Rectal smooth muscle tissue (tissue), 1 donor: ENCODE measurements around the gene MYRIP.

Experiments used
- H3K27ac ChIP-seq: one replicate; pipeline ENCODE4 v1.7.0; 2013; ENCODE audit warnings: low read depth, low read length, inconsistent platforms
- H3K27me3 ChIP-seq: one replicate; pipeline ENCODE4 v1.7.0; 2013; ENCODE audit warnings: low read length; ENCODE audit not compliant: control insufficient read depth, insufficient read depth
- H3K36me3 ChIP-seq: one replicate; pipeline ENCODE4 v1.7.0; 2013; ENCODE audit warnings: low read length; ENCODE audit not compliant: control insufficient read depth, insufficient read depth
- H3K4me1 ChIP-seq: one replicate; pipeline ENCODE4 v1.7.0; 2013; ENCODE audit warnings: low read length; ENCODE audit not compliant: control insufficient read depth, insufficient read depth
- H3K4me3 ChIP-seq: one replicate; pipeline ENCODE4 v1.7.0; 2013; ENCODE audit warnings: low read length
- H3K9ac ChIP-seq: one replicate; pipeline ENCODE4 v1.7.0; 2013; ENCODE audit warnings: low read length

MYRIP gene

DNA sequence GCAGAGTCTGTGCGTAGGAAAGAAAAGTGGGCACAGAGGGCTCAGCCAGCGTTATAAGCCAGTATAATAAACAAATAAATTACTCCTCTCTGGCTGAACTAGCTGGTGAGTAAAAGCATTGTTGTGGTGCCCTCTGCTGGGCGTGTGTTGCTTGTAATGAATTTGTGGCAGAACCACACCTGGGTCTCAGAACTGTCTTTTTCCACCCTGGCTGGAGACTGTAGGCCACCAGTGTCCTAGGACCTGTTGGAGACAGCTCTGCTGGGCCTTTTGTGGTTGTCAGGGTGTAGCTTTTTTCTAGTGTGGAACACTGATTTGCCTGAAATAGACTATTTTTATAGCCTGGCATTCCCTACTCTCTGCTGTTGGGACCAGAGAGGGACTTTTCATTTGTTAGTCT is 369.6 kb downstream of the MYRIP start:
- no peaks in the 10 kb centered on the region for H3K27me3 ChIP-seq
- no peak overlapping the region for H3K4me3 ChIP-seq
- H3K4me1 ChIP-seq = no peaks in the 10 kb centered on the region
- H3K36me3 ChIP-seq = no peaks in the 10 kb centered on the region
- H3K27ac ChIP-seq = no peak overlapping the region
- no peak overlapping the region for H3K9ac ChIP-seq

DNA sequence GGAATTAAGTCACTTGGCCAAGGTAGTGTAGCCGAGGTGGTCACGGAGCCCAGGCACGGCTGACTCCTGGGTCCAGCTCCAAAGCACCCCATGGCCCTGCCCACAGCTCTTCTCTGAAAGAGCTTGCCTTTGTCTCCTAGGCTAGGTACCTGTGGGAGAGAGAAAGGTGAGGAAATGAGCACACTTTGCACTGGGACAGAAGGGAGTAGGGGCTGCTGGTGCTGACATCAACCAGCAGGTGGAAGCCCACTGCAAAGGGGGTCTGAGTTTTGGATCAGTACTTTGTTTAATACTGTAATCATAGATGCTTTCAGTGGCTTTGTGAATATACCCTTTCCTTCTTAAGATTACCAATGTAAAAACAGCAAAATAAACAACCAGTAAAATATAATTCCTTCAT is 371.8 kb downstream of the MYRIP start:
- Histone ChIP-seq H3K9ac (no peak overlapping the region), H3K27ac (no peak overlapping the region), H3K27me3 (no peaks in the 10 kb centered on the region), H3K36me3 (no peaks in the 10 kb centered on the region), H3K4me3 (no peak overlapping the region), H3K4me1 (no peaks in the 10 kb centered on the region)

DNA sequence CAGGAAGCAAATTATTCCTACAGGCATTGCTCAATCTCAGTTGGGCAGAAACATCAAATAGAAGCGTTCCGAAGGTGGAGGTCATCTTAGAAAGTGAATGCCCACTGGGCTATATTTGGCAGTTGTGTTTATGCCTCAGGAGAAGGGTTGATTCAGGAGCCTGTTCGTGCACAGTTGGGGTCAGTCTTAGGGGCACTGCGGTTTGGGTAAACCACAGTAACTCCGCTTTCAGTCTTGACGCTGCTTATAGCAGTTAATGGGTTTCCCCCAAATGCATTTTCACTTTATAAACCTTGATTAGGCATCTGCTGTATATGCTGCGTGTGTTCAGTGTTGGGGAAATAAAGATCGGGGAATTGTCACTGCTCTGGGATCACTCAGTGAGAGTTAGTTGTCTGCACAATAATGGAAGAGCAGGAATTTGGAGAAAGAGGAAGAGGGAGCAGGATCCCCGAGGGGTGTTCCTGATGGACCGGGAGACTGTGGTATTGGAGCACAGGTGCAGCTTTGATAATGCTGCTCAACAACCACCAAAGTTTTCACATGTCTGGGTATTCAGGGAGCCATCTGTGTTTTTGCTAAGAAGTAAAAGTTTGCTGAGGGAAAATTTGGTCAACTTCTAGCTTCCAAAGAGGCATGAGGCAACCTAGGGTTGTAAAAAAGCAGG is 375.8 kb downstream of the MYRIP start:
- Histone ChIP-seq H3K4me1 (no peaks in the 10 kb centered on the region), H3K4me3 (no peak overlapping the region), H3K36me3 (no peaks in the 10 kb centered on the region), H3K27me3 (no peaks in the 10 kb centered on the region), H3K27ac (no peak overlapping the region), H3K9ac (no peak overlapping the region)

DNA sequence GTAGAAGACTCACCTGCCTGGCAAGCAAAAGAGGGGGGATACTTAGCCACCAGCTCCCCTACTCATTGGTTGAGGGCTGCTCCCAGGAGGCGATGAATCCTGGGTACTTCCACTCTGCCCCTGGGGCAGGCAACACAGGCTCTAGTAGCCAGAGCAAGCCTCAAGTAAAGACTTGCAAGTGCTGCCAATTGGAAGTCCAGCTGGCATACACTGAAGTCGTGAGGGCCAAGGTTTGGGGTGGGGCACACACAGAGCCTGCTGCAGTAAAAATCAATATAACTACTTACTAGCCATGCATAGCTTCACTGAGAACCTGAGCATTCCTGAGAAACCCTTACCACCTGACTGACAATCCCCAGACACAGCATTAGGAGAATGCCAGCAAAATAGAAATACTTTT is 377.1 kb downstream of the MYRIP start:
- Histone ChIP-seq H3K27ac (no peak overlapping the region), H3K27me3 (no peaks in the 10 kb centered on the region), H3K36me3 (no peaks in the 10 kb centered on the region), H3K4me3 (no peak overlapping the region), H3K9ac (no peak overlapping the region), H3K4me1 (no peaks in the 10 kb centered on the region)

DNA sequence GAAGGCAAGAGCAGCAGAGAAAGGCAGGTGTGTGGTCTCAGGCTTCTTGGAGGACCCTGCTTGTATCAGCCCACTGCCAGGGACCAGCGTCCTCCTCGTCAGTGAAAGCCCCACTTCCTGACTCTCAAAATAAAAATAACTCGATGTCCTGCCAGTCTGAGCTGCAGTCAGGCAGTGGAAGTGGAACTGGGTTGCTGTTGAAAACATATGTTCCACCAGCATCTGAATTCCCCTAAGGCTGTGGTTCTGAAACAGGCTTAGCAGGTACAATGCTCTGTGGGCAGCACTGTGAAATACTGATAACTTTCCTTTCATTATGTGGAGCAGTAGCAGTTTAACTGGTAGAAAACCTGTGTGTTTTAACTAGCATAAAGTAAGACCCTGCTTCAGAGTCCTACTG is 378.5 kb downstream of the MYRIP start:
- Histone ChIP-seq H3K9ac (no peak overlapping the region), H3K27me3 (no peaks in the 10 kb centered on the region), H3K4me3 (no peak overlapping the region), H3K27ac (no peak overlapping the region), H3K36me3 (no peaks in the 10 kb centered on the region), H3K4me1 (no peaks in the 10 kb centered on the region)

DNA sequence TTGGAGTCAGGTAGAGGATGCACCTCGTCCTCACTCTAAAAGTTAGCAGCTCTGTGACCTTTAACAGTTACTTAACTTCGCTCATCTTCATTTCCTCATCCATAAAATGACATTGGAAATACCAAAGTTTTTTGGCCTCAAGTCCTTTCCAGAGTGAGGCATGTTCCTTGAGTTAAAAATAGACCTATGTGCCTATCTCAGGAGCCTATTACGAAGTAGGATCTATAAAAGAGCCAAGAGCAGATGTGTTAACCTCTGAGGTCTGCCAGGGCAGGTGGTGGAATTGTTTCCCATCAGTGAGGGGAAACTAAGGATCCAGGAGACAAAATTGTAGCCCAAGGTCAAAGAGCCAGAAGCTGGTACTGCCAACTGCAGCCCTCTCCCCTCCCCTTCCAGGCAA is 379.7 kb downstream of the MYRIP start:
- Histone ChIP-seq H3K27ac (no peak overlapping the region), H3K9ac (no peak overlapping the region), H3K4me3 (no peak overlapping the region), H3K36me3 (no peaks in the 10 kb centered on the region), H3K4me1 (no peaks in the 10 kb centered on the region), H3K27me3 (no peaks in the 10 kb centered on the region)

DNA sequence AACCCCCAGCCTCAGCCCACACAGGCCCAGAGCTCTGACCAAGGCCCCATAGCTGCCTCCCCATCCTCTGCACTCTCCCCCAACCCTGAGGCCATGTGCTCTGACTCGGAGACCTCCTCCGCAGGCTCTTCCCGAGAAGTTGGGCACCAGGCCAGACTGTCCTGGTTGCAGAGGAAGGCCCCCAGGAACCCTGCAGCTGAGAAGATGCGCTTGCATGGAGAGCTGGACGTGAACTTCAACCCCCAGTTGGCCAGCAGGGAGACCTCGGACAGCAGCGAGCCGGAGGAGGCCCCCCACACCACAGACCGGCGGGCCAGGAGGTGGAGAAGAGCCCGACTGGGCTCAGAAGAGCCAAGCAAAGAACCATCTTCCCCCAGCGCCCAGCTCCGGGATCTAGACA is 380.6 kb downstream of the MYRIP start:
- no peaks in the 10 kb centered on the region for H3K4me1 ChIP-seq
- no peaks in the 10 kb centered on the region for H3K36me3 ChIP-seq
- H3K27me3 ChIP-seq = no peaks in the 10 kb centered on the region
- no peak overlapping the region for H3K27ac ChIP-seq
- H3K9ac ChIP-seq = no peak overlapping the region
- no peak overlapping the region for H3K4me3 ChIP-seq

DNA sequence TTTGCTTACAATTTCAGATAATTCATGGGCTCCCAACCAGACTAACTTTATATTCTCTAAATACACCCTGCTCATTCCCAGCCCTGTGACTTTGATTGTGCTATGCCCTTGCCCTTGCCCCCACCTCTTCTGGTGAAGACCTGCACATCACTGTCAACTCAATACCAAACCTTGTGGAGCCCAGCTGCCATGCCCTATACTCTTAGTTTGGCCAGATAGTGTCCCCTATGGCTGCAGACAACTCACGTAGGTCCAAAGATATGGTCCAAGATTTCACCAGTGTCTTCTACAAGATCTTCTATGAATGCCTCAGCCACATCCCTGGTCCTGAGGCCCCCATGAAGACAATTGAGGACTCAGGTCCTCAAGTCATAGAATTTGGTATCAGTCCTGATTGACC is 381.8 kb downstream of the MYRIP start:
- H3K27ac ChIP-seq = no peak overlapping the region
- H3K27me3 ChIP-seq = no peaks in the 10 kb centered on the region
- no peak overlapping the region for H3K4me3 ChIP-seq
- H3K36me3 ChIP-seq = no peaks in the 10 kb centered on the region
- no peak overlapping the region for H3K9ac ChIP-seq
- H3K4me1 ChIP-seq = no peaks in the 10 kb centered on the region

DNA sequence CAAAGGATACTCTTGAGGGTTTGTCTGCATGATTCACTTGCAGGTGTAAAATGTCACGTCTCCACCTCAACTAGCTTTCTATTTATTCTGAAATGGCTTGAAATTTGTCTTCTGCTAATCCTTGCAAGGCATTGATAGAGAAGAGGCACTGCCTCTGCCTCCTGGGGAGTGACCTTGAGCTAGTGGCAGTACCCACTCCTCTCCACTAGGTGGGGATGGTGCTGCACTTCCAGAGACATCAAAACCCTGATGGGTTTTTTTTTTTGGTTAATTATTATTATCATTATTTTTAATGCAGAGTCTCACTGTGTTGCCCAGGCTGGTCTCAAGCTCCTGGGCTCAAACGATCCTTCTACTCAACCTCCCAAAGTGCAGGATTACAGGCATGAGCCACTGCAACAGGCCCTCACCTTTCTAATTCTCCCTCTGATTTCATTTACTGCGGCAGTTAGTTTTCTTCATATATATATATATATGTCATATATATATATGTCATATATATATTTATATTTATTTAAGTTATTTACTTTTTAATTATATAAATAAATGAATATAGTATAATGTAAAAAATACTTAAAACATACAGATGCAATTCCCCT is 382.5 kb downstream of the MYRIP start:
- Histone ChIP-seq H3K27ac (no peak overlapping the region), H3K36me3 (no peaks in the 10 kb centered on the region), H3K9ac (no peak overlapping the region), H3K27me3 (no peaks in the 10 kb centered on the region), H3K4me3 (no peak overlapping the region), H3K4me1 (no peaks in the 10 kb centered on the region)

DNA sequence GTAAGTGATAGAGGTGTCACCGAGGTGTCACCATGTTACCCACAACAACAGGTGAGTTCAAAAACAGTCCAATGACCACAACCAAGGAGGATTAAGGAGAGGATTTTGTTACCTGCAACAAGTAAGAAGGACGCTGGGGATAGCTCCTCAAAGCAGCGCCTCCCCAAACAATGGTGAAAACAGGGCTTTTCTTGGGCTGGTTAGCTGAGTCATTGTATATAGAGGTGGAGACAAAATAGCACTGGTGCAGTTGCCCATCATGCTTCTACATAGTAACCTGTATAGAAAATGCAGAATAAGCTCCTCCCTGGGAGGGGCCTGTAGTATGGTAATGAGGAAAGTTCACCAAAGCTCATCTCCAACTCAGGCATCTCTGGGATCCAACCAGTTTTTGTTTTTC is 383.2 kb downstream of the MYRIP start:
- Histone ChIP-seq H3K9ac (no peak overlapping the region), H3K27ac (no peak overlapping the region), H3K4me3 (no peak overlapping the region), H3K36me3 (no peaks in the 10 kb centered on the region), H3K4me1 (no peaks in the 10 kb centered on the region), H3K27me3 (no peaks in the 10 kb centered on the region)

DNA sequence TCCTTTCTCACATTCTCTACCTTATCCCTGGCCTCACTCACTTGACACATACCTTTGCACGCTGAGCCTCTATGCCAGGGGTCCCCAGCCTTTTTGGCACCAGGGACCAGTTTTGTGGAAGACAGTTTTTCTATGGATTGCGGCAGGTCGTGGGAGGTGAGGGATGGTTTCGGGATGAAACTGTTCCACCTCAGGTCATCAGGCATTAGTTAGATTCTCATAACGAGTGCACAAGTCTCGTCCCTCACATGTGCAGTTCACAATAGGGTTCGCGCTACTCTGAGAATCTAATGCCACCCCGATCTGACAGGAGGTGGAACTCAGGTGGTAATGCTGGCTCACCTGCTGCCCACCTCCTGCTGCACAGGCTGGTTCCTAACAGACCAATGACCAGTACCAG is 387.6 kb downstream of the MYRIP start:
- H3K27me3 ChIP-seq = no peaks in the 10 kb centered on the region
- H3K36me3 ChIP-seq = no peaks in the 10 kb centered on the region
- no peak overlapping the region for H3K9ac ChIP-seq
- H3K27ac ChIP-seq = no peak overlapping the region
- no peak overlapping the region for H3K4me3 ChIP-seq
- no peaks in the 10 kb centered on the region for H3K4me1 ChIP-seq

DNA sequence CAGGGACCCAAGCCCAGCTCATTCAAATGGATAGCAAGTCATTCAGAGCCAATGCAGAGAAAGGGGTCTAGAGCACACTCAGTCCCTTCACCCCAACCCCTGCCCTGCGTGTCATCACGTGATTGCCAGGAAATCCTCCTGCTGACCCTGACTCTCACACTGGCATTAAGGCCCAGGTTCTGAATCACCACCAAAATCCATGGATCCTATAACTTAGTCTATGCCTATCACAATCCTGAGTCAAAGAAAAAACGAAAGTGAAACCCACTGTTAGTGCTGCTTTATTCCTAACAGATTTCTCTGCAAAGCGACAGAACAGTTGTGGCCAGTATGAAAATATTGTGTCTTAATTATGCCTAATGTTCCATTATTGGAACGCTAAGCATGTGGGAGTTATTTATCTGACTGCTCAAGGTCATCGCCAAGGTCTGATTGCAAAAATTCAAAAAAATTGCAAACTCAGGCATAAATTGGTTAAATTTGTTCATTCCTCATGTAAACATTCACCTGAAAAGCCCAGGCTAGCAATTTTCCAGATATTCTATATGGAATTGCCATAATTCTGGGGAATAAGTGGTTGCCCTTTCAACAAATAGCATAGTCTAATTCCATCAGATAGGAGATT is 391.4 kb downstream of the MYRIP start:
- no peaks in the 10 kb centered on the region for H3K4me1 ChIP-seq
- no peaks in the 10 kb centered on the region for H3K27me3 ChIP-seq
- no peak overlapping the region for H3K4me3 ChIP-seq
- no peak overlapping the region for H3K27ac ChIP-seq
- no peak overlapping the region for H3K9ac ChIP-seq
- no peaks in the 10 kb centered on the region for H3K36me3 ChIP-seq

DNA sequence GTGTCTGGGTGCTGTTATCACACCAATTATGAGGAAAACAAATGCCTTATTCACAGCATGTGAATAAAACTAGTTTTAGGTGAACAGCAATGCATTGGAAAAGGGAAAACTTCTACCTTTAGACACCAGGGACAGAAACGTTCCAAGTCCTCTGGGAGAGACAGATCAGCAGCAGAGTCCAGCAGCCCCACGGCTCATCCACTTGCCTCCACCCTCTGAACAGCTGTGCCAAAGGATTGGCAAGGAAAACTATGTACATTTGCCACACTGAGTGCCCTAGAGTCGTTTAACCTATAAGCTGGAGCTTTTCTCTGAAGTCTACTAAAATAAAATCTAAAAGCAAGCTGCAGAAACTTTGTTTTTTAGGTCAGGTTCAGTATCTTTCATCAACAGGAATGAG is 392.4 kb downstream of the MYRIP start:
- Histone ChIP-seq H3K9ac (no peak overlapping the region), H3K27me3 (no peaks in the 10 kb centered on the region), H3K27ac (no peak overlapping the region)

More for the DNA sequence above, 392.4 kb downstream of the MYRIP start:
- H3K4me3 ChIP-seq = no peak overlapping the region
- no peaks in the 10 kb centered on the region for H3K4me1 ChIP-seq
- H3K36me3 ChIP-seq = no peaks in the 10 kb centered on the region
